Brain microvascular endothelial cell (primary cell): ENCODE results near the gene RHBDD1.

Source experiments
- DNase-seq: peaks from one replicate; pipeline ENCODE4 v3.0.0-alpha.2; 2020
- H3K27ac ChIP-seq: fragments of 250-450 bp; sonication (Bioruptor Pico); 2 replicates; pipeline ENCODE4 v1.5.1; 2020; ENCODE audit warnings: mild to moderate bottlenecking, moderate library complexity
- H3K27me3 ChIP-seq: fragments of 250-450 bp; sonication (Bioruptor Pico); replicated peaks from 2 replicates; pipeline ENCODE4 v1.5.1; 2020; ENCODE audit warnings: mild to moderate bottlenecking
- H3K36me3 ChIP-seq: fragments of 250-450 bp; sonication (Bioruptor Pico); replicated peaks from 2 replicates; pipeline ENCODE4 v1.5.1; 2020; ENCODE audit warnings: mild to moderate bottlenecking
- H3K4me3 ChIP-seq: 2 replicates; pipeline ENCODE4 v1.5.1; 2011; ENCODE audit warnings: low read depth, mild to moderate bottlenecking, control low read depth, low read length, moderate library complexity
- in situ Hi-C: cut with HindIII; loops from 2 replicates; pipeline ENCODE4 v1.10.0; 2017; ENCODE audit warnings: low sequenced_read_pairs, low pct_ligation_motif_present
- TF ChIP-seq, protein P1 (sequence below): IDR thresholded peaks from 2 replicates; pipeline ENCODE4 v1.5.1; 2011; ENCODE audit warnings: low read depth, mild to moderate bottlenecking, moderate library complexity, low read length, control low read depth, inconsistent platforms; ENCODE audit errors: missing control alignments

RHBDD1 gene

DNA sequence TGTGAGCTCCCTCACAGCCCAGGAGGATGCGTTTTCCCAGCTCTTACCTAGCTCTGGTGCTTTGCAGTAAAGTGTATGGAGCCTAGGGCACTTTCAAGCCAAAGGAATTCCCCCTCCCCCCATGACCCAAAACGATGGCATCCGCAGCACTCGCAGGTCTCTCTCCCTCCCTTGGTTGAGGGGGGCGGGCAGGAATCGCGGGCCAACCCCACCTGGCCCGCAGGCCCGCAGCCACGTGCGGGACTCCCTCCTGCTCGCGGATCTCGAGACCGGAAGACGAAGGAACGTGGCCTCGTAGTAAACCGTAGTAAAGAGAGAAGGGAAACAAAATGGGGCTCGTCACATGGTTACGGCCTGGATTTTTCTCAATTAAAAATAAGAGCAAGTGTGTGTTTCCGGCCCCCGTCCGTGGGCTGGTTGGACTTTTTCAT is 44.8 kb upstream of the RHBDD1 start:
- Histone ChIP-seq H3K4me3 (peak overlapping the region; percentile 57), H3K36me3 (peaks cover 5% of the 10 kb centered on the region), H3K27ac (peak overlapping the region; percentile 87), H3K27me3 (no peaks in the 10 kb centered on the region)
- TF ChIP-seq, protein P1, sequence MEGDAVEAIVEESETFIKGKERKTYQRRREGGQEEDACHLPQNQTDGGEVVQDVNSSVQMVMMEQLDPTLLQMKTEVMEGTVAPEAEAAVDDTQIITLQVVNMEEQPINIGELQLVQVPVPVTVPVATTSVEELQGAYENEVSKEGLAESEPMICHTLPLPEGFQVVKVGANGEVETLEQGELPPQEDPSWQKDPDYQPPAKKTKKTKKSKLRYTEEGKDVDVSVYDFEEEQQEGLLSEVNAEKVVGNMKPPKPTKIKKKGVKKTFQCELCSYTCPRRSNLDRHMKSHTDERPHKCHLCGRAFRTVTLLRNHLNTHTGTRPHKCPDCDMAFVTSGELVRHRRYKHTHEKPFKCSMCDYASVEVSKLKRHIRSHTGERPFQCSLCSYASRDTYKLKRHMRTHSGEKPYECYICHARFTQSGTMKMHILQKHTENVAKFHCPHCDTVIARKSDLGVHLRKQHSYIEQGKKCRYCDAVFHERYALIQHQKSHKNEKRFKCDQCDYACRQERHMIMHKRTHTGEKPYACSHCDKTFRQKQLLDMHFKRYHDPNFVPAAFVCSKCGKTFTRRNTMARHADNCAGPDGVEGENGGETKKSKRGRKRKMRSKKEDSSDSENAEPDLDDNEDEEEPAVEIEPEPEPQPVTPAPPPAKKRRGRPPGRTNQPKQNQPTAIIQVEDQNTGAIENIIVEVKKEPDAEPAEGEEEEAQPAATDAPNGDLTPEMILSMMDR = no peak
- in situ Hi-C loops = no loop called here
- DNase-seq = peak; percentile 59

DNA sequence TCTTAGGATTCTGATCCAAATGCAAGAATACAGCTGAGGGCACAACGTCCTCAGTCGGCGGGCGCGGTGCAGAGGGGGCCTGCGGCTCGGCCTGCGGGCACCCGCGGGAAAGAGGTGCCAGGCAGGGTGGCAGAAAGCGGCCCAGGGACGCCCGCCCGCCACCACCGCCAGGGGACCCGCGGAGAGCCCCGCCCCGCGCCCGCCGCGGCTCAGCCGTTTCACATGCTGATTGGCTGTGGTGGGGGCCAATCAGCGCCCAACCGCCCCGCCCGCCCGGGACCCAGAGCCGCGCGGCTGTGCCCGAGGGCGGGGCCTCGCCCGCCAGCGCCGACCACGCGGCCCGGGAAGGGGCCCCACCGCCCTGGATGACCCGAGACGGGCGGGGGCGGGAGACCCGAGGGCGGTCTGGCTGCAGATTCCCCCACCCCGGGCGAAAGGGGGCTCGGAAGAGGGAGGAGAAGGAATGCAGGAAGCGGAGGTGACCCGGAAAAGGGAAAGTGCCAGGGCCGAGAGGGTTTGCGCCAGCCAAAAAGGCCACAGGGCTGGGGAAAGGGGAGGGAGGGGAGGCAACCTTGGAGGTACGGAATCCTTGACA is 44.3 kb upstream of the RHBDD1 start:
- Histone ChIP-seq H3K27me3 (no peaks in the 10 kb centered on the region), H3K4me3 (peak overlapping the region; percentile 65), H3K27ac (peak overlapping the region; percentile 87), H3K36me3 (peaks cover 5% of the 10 kb centered on the region)
- peak; percentile 73 for DNase-seq
- TF ChIP-seq, protein P1 = peak; percentile 20
- in situ Hi-C loops = no loop called here

DNA sequence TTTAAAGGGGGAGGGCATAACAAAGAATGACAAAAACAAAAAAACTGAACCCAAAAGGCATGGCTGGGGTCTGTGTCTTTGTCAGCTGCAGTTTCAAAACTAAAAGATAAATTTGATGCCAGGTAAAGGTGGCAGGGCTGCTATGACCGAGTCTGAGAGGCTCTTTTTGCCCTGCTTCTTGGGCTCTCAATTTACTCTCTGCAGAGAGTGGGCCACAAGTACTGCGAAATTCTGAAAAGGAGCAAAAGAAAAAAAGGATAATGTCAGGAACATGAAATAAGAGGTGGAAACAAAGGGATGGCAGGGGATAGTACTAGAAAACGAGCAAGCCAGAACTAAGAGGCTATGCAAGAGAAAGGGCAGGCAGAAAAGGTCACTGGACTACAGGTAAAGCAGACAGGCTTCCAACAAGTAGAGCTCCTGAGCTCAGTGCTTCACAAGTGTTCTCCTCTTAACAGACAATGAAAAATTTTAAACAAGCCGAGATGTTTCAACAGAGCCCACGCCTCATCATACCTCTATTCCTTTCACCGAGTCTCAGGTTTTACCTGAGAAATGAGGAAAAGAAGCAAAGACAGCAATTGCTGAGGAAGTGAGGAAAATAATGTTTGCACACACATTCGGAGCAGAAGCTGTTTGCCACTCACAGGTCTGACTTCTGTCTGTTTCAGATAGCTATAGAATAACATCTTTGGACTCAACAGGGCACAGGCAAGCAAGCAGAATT is 43.5 kb upstream of the RHBDD1 start:
- in situ Hi-C loops = no loop called here
- TF ChIP-seq, protein P1 = no peak
- peaks cover 8% of the 10 kb centered on the region for H3K36me3 ChIP-seq
- H3K27ac ChIP-seq = peak overlapping the region; percentile 87
- DNase-seq = no peak
- H3K27me3 ChIP-seq = no peaks in the 10 kb centered on the region
- peak overlapping the region; percentile 65 for H3K4me3 ChIP-seq

DNA sequence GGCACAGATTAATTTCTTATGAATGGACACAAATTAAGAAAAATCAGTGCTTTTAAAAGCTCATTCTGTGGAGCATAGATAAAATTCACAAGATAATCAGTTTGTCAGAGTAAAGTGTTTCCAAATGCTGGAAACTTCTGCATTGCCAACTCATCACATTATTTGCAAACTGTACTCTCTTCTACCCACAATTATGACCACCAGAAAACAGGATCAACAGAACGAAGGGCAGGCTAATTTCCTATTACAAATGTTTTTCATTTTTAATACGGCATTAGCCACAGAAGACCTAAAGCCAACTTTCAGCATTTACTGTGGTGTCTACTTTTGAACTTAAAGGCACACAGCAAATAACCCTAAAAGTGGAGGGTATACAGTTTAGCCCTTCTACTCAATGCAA is 42.2 kb upstream of the RHBDD1 start:
- no peak for DNase-seq
- Histone ChIP-seq H3K36me3 (peaks cover 11% of the 10 kb centered on the region), H3K27ac (peak overlapping the region; percentile 73), H3K27me3 (no peaks in the 10 kb centered on the region), H3K4me3 (peak overlapping the region; percentile 65)
- TF ChIP-seq, protein P1 = no peak
- in situ Hi-C loops = no loop called here

DNA sequence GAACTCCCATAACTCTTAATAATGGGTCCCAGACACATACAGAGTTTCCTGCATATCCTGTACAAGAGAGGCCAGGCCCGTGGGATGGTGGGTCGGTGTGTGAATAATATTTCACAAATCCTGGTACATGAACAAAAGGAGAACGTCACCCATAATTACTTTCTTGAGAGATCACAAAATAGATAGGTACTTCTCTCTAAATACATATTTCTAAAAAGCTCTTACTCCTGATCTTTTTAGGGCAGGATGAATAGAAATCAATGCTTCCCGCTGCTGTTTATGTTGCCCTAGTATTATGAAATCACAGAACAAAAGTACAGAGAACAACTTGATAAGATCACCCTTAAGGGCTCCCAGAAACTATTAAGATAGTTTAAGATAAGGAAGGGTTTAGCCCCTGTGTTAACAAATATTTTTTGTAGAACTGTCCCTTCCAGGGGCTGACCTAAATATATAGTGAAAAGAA is 41.6 kb upstream of the RHBDD1 start:
- Histone ChIP-seq H3K4me3 (peak overlapping the region; percentile 65), H3K27ac (peak overlapping the region; percentile 73), H3K27me3 (no peaks in the 10 kb centered on the region), H3K36me3 (peaks cover 11% of the 10 kb centered on the region)
- in situ Hi-C loops = no loop called here
- TF ChIP-seq, protein P1 = no peak
- no peak for DNase-seq
